Sigmoid colon (tissue), 7 donors: Measurements from ENCODE around the gene CASZ1. TPM values are rescaled to one million over a fixed set of nuclear protein-coding genes. Genes with fewer than 3 reads are reported as not detected.

Experiments used
- DNase-seq: peaks from one replicate; pipeline ENCODE4 v3.0.0-alpha.2; 2019
- H3K27ac ChIP-seq, 4 donors: fragments of 200-600 bp; sonication (generic); one replicate each; pipeline ENCODE4 v1.5.1; 2016 to 2019; ENCODE audit warnings: mild to moderate bottlenecking in 1 of 4
- H3K27me3 ChIP-seq, 3 donors: fragments of 200-600 bp; sonication (generic); one replicate each; pipeline ENCODE4 v1.5.1; 2019; ENCODE audit warnings: mild to moderate bottlenecking in 1 of 3
- H3K36me3 ChIP-seq, 4 donors: fragments of 200-600 bp; sonication (generic); one replicate each; pipeline ENCODE4 v1.5.1; 2016 to 2019
- H3K4me1 ChIP-seq, 4 donors: fragments of 200-600 bp; sonication (generic); one replicate each; pipeline ENCODE4 v1.5.1; 2017 to 2019
- H3K4me3 ChIP-seq, 4 donors: fragments of 200-600 bp; sonication (generic); one replicate each; pipeline ENCODE4 v1.5.1; 2017 to 2019; ENCODE audit warnings: mild to moderate bottlenecking in 2 of 4, moderate library complexity in 1 of 4
- H3K9me3 ChIP-seq, 4 donors: fragments of 200-600 bp in 3 of 4; sonication (generic) in 3 of 4; one replicate each; pipeline versions ENCODE4 v1.5.1 to v1.6.1; 2013 to 2019
- EP300 ChIP-seq, 4 donors: sonication (generic); formaldehyde crosslinking; IDR thresholded peaks; one replicate each; pipeline ENCODE4 v1.6.1; 2017; ENCODE audit warnings: antibody characterized with exemption in 4 of 4
- POLR2A ChIP-seq, 2 donors: fragments of 450-650 bp; IDR thresholded peaks; one replicate each; pipeline ENCODE4 v1.6.1; 2016; ENCODE audit warnings: antibody characterized with exemption in 2 of 2, mild to moderate bottlenecking in 2 of 2, moderate library complexity in 2 of 2
- POLR2AphosphoS5 ChIP-seq, 4 donors: sonication (generic); formaldehyde crosslinking; IDR thresholded peaks; one replicate each; pipeline ENCODE4 v1.6.1; 2017; ENCODE audit warnings: antibody characterized with exemption in 4 of 4
- WGBS, 2 donors: extraction: QIAGEN DNeasy Blood & Tissue Kit; methylation state at CpG; one replicate each; pipeline ENCODE4 v1.1.7; 2013; 5-methylcytosine and 5-hydroxymethylcytosine counted together
- intact Hi-C: fragments of 100-400 bp; cut with DNase I; formaldehyde crosslinking; loops from one replicate; pipeline ENCODE4 v1.15.1; 2023
- polyA plus RNA-seq, 3 donors: library from polyadenylated mRNA; stranded (reverse); fragments of 200-250 nt; gene quantifications; one replicate each; pipeline ENCODE4 v1.2.3, GENCODE V29; 2013
- total RNA-seq, 4 donors: library from RNA; depleted of rRNA; stranded (reverse); fragments of >200 nt; gene quantifications; one replicate each; pipeline ENCODE4 v1.1.0, GENCODE V29; 2016
- TF ChIP-seq, protein P1 (sequence below), 4 experiments: fragments of 450-650 bp in 3 of 4; fragments of 200-600 bp in 1 of 4; IDR thresholded peaks; one replicate each; pipeline ENCODE4 v1.5.1; 2016 to 2019; ENCODE audit warnings: antibody characterized with exemption in 4 of 4, mild to moderate bottlenecking in 3 of 4, moderate library complexity in 2 of 4
- donor health status: healthy with polysubstance abuse.
- donor health status: Bipolar disorder and iron deficiency.
- donor health status: healthy.

Gene CASZ1
- total and polyA plus RNA-seq, 7 donors: 4.2 to 47.9 (median 23.6) TPM

DNA sequence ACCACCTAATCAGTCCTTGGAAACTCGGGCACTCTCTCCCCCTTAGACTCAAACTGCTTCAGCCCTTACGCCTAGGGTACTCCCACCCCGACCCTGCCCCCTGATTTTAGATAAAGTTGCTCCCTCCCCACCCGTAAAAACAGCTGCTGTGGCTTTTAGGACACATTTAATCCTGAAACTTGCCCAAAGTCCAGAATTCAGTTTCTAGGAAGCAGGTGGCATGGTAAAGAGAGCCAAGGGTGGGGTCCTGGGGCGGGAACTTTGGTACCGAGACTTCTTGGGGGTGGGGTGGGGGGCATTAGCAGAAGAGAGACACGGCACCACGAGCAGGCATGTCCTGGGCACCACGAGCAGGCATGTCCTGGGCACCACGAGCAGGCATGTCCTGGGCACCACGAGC lies 52.4 kb downstream of the CASZ1 start:
- no peak for TF ChIP-seq POLR2AphosphoS5 (IDR thresholded peaks at IDR 0.05)
- no peak for TF ChIP-seq POLR2A (IDR thresholded peaks at IDR 0.05)
- intact Hi-C loops: no loop called here
- H3K36me3 ChIP-seq: no peaks in the 10 kb centered on the region
- H3K4me3 ChIP-seq: no peak overlapping the region
- H3K4me1 ChIP-seq: peaks cover 0 to 29% (median 16%) of the 10 kb centered on the region in 4 donors
- no peaks in the 10 kb centered on the region for H3K27me3 ChIP-seq
- H3K27ac ChIP-seq: peak overlapping the region in 3 of 4 donors; percentile 56 to 73 (median 58)
- no peaks in the 10 kb centered on the region for H3K9me3 ChIP-seq
- no peak for DNase-seq
- WGBS, 2 donors: 10 to 51% methylated on average over 11 of the region's 11 CpGs

DNA sequence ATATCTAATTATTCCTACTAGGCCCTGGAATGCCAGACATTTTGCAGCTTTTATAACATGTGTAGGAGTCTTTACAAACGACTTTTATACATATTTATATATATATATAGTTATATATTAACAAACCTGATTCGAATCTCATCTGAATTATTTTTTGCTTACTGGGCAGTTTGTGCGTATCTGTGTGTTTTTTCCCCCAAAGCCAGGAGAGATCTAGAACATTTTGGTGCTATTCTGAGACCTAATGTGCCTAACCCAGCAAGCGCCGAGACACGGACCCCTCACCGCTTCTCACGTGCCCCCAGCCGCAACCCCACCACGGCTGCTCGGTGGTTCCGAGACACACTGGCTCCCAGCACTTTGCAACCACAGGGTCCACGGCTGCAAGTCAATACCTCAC lies 54.8 kb downstream of the CASZ1 start:
- Histone ChIP-seq H3K27me3 (no peaks in the 10 kb centered on the region), H3K4me3 (no peak overlapping the region), H3K9me3 (no peaks in the 10 kb centered on the region), H3K27ac (peak overlapping the region in 1 of 4 donors; percentile 73), H3K4me1 (peaks cover 0 to 44% (median 35%) of the 10 kb centered on the region in 4 donors), H3K36me3 (no peaks in the 10 kb centered on the region)
- DNase-seq: no peak
- intact Hi-C loops: no loop called here
- 79 to 88% methylated on average over 13 of the region's 13 CpGs for WGBS, 2 donors
- TF ChIP-seq EP300 (IDR thresholded peaks at IDR 0.05): no peak
- TF ChIP-seq, protein P1, sequence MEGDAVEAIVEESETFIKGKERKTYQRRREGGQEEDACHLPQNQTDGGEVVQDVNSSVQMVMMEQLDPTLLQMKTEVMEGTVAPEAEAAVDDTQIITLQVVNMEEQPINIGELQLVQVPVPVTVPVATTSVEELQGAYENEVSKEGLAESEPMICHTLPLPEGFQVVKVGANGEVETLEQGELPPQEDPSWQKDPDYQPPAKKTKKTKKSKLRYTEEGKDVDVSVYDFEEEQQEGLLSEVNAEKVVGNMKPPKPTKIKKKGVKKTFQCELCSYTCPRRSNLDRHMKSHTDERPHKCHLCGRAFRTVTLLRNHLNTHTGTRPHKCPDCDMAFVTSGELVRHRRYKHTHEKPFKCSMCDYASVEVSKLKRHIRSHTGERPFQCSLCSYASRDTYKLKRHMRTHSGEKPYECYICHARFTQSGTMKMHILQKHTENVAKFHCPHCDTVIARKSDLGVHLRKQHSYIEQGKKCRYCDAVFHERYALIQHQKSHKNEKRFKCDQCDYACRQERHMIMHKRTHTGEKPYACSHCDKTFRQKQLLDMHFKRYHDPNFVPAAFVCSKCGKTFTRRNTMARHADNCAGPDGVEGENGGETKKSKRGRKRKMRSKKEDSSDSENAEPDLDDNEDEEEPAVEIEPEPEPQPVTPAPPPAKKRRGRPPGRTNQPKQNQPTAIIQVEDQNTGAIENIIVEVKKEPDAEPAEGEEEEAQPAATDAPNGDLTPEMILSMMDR (IDR thresholded peaks at IDR 0.05): no peak
- no peak for TF ChIP-seq POLR2AphosphoS5 (IDR thresholded peaks at IDR 0.05)
- no peak for TF ChIP-seq POLR2A (IDR thresholded peaks at IDR 0.05)

DNA sequence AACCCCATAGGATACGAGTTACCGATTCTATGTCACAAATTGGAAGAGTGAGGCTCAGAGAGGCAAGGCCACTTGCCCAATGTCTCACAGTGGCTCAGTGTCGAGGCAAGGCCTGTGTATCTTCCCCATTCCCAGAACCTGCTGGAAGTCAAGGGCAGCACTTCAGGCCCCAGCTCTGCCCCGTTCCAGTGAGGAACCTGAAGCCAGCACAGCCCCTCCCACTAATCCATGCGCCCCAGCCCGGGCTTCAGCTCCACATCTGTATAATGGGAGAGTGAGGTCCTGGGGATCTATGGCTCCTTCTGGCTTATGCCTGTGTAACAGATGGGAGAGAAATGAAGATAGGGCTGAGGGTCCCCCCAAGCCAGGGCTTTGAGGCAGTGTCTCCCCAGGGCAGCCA lies 56.3 kb downstream of the CASZ1 start:
- Histone ChIP-seq H3K4me3 (no peak overlapping the region), H3K36me3 (no peaks in the 10 kb centered on the region), H3K9me3 (no peaks in the 10 kb centered on the region), H3K4me1 (peaks cover 0 to 55% (median 44%) of the 10 kb centered on the region in 4 donors), H3K27ac (no peak overlapping the region), H3K27me3 (no peaks in the 10 kb centered on the region)
- TF ChIP-seq EP300 (IDR thresholded peaks at IDR 0.05) (no peak), POLR2AphosphoS5 (IDR thresholded peaks at IDR 0.05) (no peak), POLR2A (IDR thresholded peaks at IDR 0.05) (no peak)
- TF ChIP-seq, protein P1 (IDR thresholded peaks at IDR 0.05): no peak
- intact Hi-C loops: no loop called here
- 84 to 94% methylated on average over 6 of the region's 6 CpGs for WGBS, 2 donors
- DNase-seq: no peak

DNA sequence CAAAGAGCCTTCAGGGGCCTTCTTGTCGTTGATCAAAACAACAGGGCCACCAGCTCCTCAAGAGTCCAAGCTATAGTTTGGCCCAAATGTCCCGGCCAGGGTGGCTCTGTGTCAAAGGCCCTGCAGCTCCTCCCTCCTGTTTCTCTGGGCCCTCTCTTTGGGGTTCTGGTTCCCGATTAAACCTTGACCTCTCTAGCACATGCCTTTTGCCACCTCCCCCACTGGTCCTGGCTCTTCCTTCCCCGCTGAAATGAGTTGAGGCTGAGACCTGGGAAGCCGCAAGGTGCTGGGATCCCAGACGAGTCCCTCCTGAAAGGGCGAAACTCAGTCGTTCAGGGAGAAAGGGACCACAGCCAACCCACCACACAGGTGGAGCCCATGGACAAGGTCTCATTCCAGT lies 56.9 kb downstream of the CASZ1 start:
- no peaks in the 10 kb centered on the region for H3K9me3 ChIP-seq
- no peak overlapping the region for H3K4me3 ChIP-seq
- H3K27me3 ChIP-seq: no peaks in the 10 kb centered on the region
- 81 to 88% methylated on average over 8 of the region's 8 CpGs for WGBS, 2 donors
- H3K27ac ChIP-seq: no peak overlapping the region
- TF ChIP-seq EP300 (IDR thresholded peaks at IDR 0.05): no peak
- TF ChIP-seq, protein P1 (IDR thresholded peaks at IDR 0.05): no peak
- TF ChIP-seq POLR2A (IDR thresholded peaks at IDR 0.05): no peak
- no peak for TF ChIP-seq POLR2AphosphoS5 (IDR thresholded peaks at IDR 0.05)
- intact Hi-C loops: no loop called here
- H3K4me1 ChIP-seq: peaks cover 0 to 60% (median 49%) of the 10 kb centered on the region in 4 donors
- no peak for DNase-seq
- H3K36me3 ChIP-seq: no peaks in the 10 kb centered on the region

DNA sequence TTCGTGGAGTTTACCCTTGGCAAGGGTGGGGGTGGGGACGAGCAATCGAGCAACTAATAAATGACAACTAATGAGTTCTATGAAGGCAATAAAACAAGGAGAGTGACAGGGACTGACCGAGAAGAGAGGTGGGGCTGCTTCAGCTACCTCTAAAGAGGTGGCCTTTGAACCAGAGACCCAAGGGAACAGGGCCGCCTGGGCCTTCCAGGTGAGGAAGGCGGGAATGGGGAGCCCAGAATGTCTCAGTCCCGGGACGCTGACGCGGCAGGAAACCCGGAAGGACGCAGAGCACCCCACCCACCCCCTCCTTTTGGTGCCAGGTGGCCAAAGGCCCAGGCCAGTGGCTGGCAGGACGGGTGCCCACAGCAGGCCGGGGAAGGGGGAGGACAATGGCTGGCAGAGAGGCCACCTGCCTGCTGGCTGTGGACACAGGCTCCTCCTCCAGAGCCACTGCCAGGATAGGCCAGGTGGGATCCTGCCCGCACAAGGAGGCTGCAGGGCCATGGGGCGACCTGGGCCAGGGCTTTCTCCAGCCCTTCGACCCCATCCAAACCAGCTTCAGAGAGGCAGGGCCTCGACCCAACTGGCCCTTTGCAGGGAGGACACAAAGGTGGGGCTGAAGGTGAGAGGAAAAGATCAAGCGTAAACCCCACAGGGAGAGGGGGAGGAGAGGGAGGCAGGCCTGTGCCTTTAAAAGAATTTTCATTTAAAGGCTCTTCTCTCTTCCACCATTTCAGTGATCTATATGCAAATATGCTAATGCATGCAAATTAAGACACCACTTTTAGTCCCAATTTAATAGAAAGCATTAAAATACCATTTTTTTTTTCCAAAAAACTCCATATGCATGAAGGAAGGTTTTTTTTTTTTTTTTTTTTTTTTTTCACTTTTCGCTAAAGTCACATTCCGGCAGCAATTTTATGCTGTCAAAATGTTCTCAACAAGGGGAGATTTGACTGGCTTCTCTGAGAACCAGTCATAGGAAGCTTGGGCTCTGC lies 58.1 kb downstream of the CASZ1 start:
- peaks cover 0 to 62% (median 42%) of the 10 kb centered on the region in 4 donors for H3K4me1 ChIP-seq
- TF ChIP-seq POLR2AphosphoS5 (IDR thresholded peaks at IDR 0.05): no peak
- TF ChIP-seq POLR2A (IDR thresholded peaks at IDR 0.05): no peak
- no peak for TF ChIP-seq EP300 (IDR thresholded peaks at IDR 0.05)
- TF ChIP-seq, protein P1 (IDR thresholded peaks at IDR 0.05): no peak
- peak overlapping the region in 3 of 4 donors; percentile 46 to 65 (median 50) for H3K27ac ChIP-seq
- no peaks in the 10 kb centered on the region for H3K9me3 ChIP-seq
- H3K36me3 ChIP-seq: no peaks in the 10 kb centered on the region
- 27 to 67% methylated on average over 20 to 21 of the region's 21 CpGs for WGBS, 2 donors
- DNase-seq: no peak
- no peak overlapping the region for H3K4me3 ChIP-seq
- H3K27me3 ChIP-seq: no peaks in the 10 kb centered on the region
- intact Hi-C loops: no loop called here
